Erythroblast (primary cell): ENCODE results near the gene SCAI.

ENCODE experiments used
- GATA1 ChIP-seq: IDR thresholded peaks from 2 replicates; pipeline ENCODE4 v1.6.1; 2011; ENCODE audit warnings: low read depth, mild to moderate bottlenecking, control low read depth, low read length, moderate library complexity
- POLR2A ChIP-seq: IDR thresholded peaks from 2 replicates; pipeline ENCODE4 v1.6.1; 2011; ENCODE audit warnings: mild to moderate bottlenecking, low read length

DNA sequence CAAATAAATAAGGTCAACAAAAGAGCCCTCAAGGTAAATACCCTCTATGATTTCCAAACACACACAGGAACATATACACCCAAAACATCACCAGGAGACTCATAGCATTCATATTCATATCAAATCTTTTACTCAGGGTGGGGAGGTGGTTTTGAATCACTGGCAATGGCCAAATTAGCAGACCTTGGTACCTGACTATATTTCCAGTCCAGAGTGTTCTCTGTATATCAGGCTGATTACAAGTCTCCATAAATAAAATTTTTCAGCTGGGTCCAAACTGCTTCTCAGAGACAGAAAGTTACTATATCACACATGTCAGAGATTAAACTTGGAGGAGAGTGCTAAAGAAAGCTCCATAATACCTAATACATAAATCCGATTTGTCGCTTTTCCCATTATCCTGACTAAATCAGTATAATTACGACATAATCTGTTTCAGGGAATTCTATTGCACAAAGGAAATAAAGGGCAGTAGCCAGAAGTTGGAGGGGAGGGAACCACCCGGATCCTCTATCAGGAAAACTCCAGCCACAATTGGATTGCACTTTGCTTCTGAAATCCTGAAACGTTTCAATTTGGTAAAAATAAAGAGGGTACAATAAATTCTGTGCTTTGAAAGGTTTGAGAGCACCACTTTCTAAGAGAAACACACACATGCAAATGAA is 195.5 kb downstream of the SCAI start:
- TF ChIP-seq POLR2A, result no peak
- no peak for TF ChIP-seq GATA1
